T-cell (primary cell): ENCODE data around the gene CEP350. TPM values are rescaled to one million over a fixed set of nuclear protein-coding genes. Genes with fewer than 3 reads are reported as not detected.

ENCODE experiments used
- ATAC-seq, 4 experiments: fragments of 200-7000 bp in 3 of 4; fragments of 150-1000 bp in 1 of 4; cut with Tn5 transposase; replicated peaks in 1 of 4; 1 replicate in 3 of 4; 2 replicates in 1 of 4; pipeline ENCODE4 v1.10.0; 2021; ENCODE audit warnings: moderate library complexity in 3 of 4, mild to moderate bottlenecking in 2 of 4, moderate number of reproducible peaks in 1 of 4
- CTCF ChIA-PET, 2 donors: fragments of 300-600 bp; sonication (Branson Sonifier 250); formaldehyde crosslinking; loops; one replicate each; lab custom pipeline; 2022; ENCODE audit warnings: antibody characterized with exemption in 2 of 2; lab: Charles Lee
- POLR2A ChIA-PET, 2 donors: fragments of 300-600 bp; sonication (Branson Sonifier 250); formaldehyde crosslinking; loops; one replicate each; lab custom pipeline; 2022; ENCODE audit warnings: antibody characterized with exemption in 2 of 2; lab: Charles Lee
- DNase-seq, 35 experiments: peaks; one replicate each; pipeline versions ENCODE4 v3.0.0 to v3.0.0-alpha.2; 2013 to 2023
- H3K27ac ChIP-seq: one replicate; pipeline ENCODE4 v1.5.1; 2013; ENCODE audit warnings: low read length
- H3K27me3 ChIP-seq, 2 experiments: replicated peaks in 1 of 2; 1 replicate in 1 of 2; 2 replicates in 1 of 2; pipeline versions ENCODE4 v1.6.1 to v1.7.0; 2013; ENCODE audit warnings: low read length in 1 of 2, mixed read lengths in 1 of 2; ENCODE audit not compliant: control insufficient read depth in 2 of 2, insufficient read depth in 2 of 2; ENCODE audit errors: extremely low read depth in 1 of 2
- H3K36me3 ChIP-seq, 2 donors: 1 replicate in 1 of 2; 2 replicates in 1 of 2; pipeline versions ENCODE4 v1.6.1 to v1.7.0; 2013; ENCODE audit warnings: low read length in 1 of 2; ENCODE audit not compliant: control insufficient read depth in 2 of 2, insufficient read depth in 1 of 2; ENCODE audit errors: extremely low read depth in 1 of 2
- H3K4me1 ChIP-seq, 2 experiments: 1 replicate in 1 of 2; 2 replicates in 1 of 2; pipeline versions ENCODE4 v1.6.1 to v1.7.0; 2013; ENCODE audit warnings: low read length in 2 of 2, mixed read lengths in 1 of 2; ENCODE audit not compliant: insufficient read depth in 2 of 2, control insufficient read depth in 1 of 2; ENCODE audit errors: extremely low read depth in 1 of 2
- H3K4me3 ChIP-seq, 2 donors: 1 replicate in 1 of 2; 2 replicates in 1 of 2; pipeline versions ENCODE4 v1.5.1 to v1.7.0; 2013; ENCODE audit warnings: mild to moderate bottlenecking in 2 of 2, low read length in 1 of 2, moderate library complexity in 1 of 2; ENCODE audit not compliant: control insufficient read depth in 1 of 2; ENCODE audit errors: extremely low read depth in 1 of 2
- H3K9me3 ChIP-seq: 2 replicates; pipeline ENCODE4 v1.7.0; 2013
- H3K27ac Mint-ChIP-seq, 2 donors: one replicate each; pipeline ENCODE4 v1.8.0; 2020 to 2021; ENCODE audit warnings: mild to moderate bottlenecking in 2 of 2, mixed read lengths in 2 of 2
- H3K27me3 Mint-ChIP-seq, 2 donors: one replicate each; pipeline ENCODE4 v1.8.0; 2021 to 2022; ENCODE audit warnings: mixed read lengths in 2 of 2
- H3K36me3 Mint-ChIP-seq: one replicate; pipeline ENCODE4 v1.8.0; 2021; ENCODE audit warnings: mixed read lengths
- H3K4me1 Mint-ChIP-seq, 3 donors: one replicate each; pipeline ENCODE4 v1.8.0; 2020 to 2022; ENCODE audit warnings: mixed read lengths in 3 of 3, mild to moderate bottlenecking in 1 of 3
- H3K4me3 Mint-ChIP-seq, 3 donors: one replicate each; pipeline ENCODE4 v1.8.0; 2020 to 2022; ENCODE audit warnings: mild to moderate bottlenecking in 3 of 3, mixed read lengths in 3 of 3, moderate library complexity in 3 of 3
- H3K9me3 Mint-ChIP-seq, 3 donors: one replicate each; pipeline ENCODE4 v1.8.0; 2020 to 2022; ENCODE audit warnings: mixed read lengths in 3 of 3
- WGBS: methylation state at CpG from one replicate; pipeline ENCODE4 v1.1.5; 2013; ENCODE audit warnings: missing lambda C conversion rate; ENCODE audit not compliant: insufficient coverage; 5-methylcytosine and 5-hydroxymethylcytosine counted together
- total RNA-seq, 35 experiments: library from RNA in 6 of 35; stranded (reverse) in 6 of 35; fragments of 120-200 nt in 1 of 35; gene quantifications; one replicate each; pipeline versions ENCODE4 v1.2.1 to v1.2.4 and lab custom pipeline; 2013 to 2026

The CEP350 gene
- total RNA-seq, 5 donors from 2014 or later (not counting 1 experiment from before 2014, with no cell fraction given) = 62.1 to 81.3 (median 72.3) TPM

GRCh38 chr1:179921981-179922872 is 32.4 kb upstream of the CEP350 start:
- H3K4me1 ChIP-seq = no peaks in the 10 kb centered on the region
- Mint-ChIP-seq H3K9me3 (no peaks in the 10 kb centered on the region), H3K4me1 (peaks cover 0 to 10% (median 0%) of the 10 kb centered on the region in 3 donors), H3K27ac (peak overlapping the region in 1 of 2 donors; percentile 74), H3K27me3 (no peaks in the 10 kb centered on the region), H3K4me3 (no peak overlapping the region), H3K36me3 (peaks cover 39% of the 10 kb centered on the region)
- no peak overlapping the region for H3K27ac ChIP-seq
- ChIA-PET POLR2A (interaction anchor here (0.6 to 1.9 kb wide), 3 partner anchors 32 to 130 kb away, joined by 3 to 5 read pairs (median 5); partner anchors contain the start of genes CEP350 (in 1 of the 2) and TOR1AIP1 (in 1 of the 2)), CTCF (no interaction called here)
- no peak overlapping the region for H3K4me3 ChIP-seq
- no peaks in the 10 kb centered on the region for H3K9me3 ChIP-seq
- DNase-seq = no peak
- H3K36me3 ChIP-seq = peaks cover 5 to 40% of the 10 kb centered on the region in 2 donors
- 100% methylated on average over 1 of the region's 8 CpGs for WGBS
- no peaks in the 10 kb centered on the region for H3K27me3 ChIP-seq
- ATAC-seq = no peak

- Histone ChIP-seq H3K36me3 (peaks cover 5 to 32% of the 10 kb centered on the region in 2 donors), H3K4me3 (no peak overlapping the region), H3K27ac (no peak overlapping the region), H3K4me1 (no peaks in the 10 kb centered on the region), H3K9me3 (no peaks in the 10 kb centered on the region), H3K27me3 (no peaks in the 10 kb centered on the region)
- DNase-seq = no peak
- H3K4me1 Mint-ChIP-seq = peaks cover 0 to 6% (median 0%) of the 10 kb centered on the region in 3 donors
- ChIA-PET CTCF (interaction anchor here (0.7 to 1.1 kb wide), 2 partner anchors 8 to 14 kb away, joined by 3 read pairs; no protein-coding TSS in a partner anchor), POLR2A (interaction anchor here in 1 of 2 donors (1.9 kb wide), 1 partner anchor 31 kb away, joined by 5 read pairs; the partner anchor contains the start of gene CEP350)
- no peak for ATAC-seq
- peaks cover 31% of the 10 kb centered on the region for H3K36me3 Mint-ChIP-seq
- no peaks in the 10 kb centered on the region for H3K27me3 Mint-ChIP-seq
- H3K4me3 Mint-ChIP-seq = no peak overlapping the region
- H3K27ac Mint-ChIP-seq = no peak overlapping the region
- H3K9me3 Mint-ChIP-seq = no peaks in the 10 kb centered on the region
Measured at GRCh38 chr1:179923029-179923428, 31.6 kb upstream of the CEP350 start.

GRCh38 chr1:179924268-179924667 is 30.3 kb upstream of the CEP350 start:
- DNase-seq = no peak
- Mint-ChIP-seq H3K27me3 (no peaks in the 10 kb centered on the region), H3K4me3 (no peak overlapping the region), H3K36me3 (peaks cover 20% of the 10 kb centered on the region), H3K9me3 (no peaks in the 10 kb centered on the region), H3K27ac (no peak overlapping the region), H3K4me1 (no peaks in the 10 kb centered on the region)
- Histone ChIP-seq H3K4me3 (no peak overlapping the region), H3K27me3 (no peaks in the 10 kb centered on the region), H3K4me1 (no peaks in the 10 kb centered on the region), H3K36me3 (peaks cover 0 to 20% of the 10 kb centered on the region in 2 donors), H3K9me3 (no peaks in the 10 kb centered on the region), H3K27ac (no peak overlapping the region)
- POLR2A ChIA-PET = interaction anchor here in 1 of 2 donors (1.1 kb wide), 1 partner anchor 54 kb away, joined by 4 read pairs; no protein-coding TSS in a partner anchor
- CTCF ChIA-PET = interaction anchor here in 1 of 2 donors (1.1 kb wide), 2 partner anchors 9 to 13 kb away, joined by 3 read pairs; no protein-coding TSS in a partner anchor
- ATAC-seq = no peak
- WGBS = no CpG with 5 or more reads among the region's 1 CpG

DNA sequence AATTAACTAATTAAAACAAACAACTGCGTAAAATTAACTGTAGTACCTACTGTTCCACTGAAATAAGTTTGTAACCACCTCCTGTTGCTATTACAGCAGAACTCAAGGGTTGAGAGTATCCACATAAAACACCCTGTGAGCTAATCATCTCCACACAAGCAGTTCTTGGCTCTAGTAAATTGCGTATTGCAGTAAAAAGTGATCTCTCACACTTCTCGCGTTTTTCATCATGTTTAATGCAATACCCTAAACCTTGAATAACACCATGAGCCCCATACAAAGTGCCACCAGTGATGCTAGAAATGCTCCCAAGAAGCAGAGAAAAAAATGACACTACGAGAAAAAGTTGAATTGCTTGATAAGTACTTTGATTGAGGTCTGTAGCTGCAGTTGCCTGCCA is 29.3 kb upstream of the CEP350 start:
- ChIA-PET CTCF (interaction anchor here in 1 of 2 donors (1.0 to 1.1 kb wide), 2 partner anchors 9 to 14 kb away, joined by 3 to 6 read pairs; no protein-coding TSS in a partner anchor), POLR2A (interaction anchor here in 1 of 2 donors (0.6 kb wide), 1 partner anchor 59 kb away, joined by 3 read pairs; no protein-coding TSS in a partner anchor)
- no peak overlapping the region for H3K27ac ChIP-seq

DNA sequence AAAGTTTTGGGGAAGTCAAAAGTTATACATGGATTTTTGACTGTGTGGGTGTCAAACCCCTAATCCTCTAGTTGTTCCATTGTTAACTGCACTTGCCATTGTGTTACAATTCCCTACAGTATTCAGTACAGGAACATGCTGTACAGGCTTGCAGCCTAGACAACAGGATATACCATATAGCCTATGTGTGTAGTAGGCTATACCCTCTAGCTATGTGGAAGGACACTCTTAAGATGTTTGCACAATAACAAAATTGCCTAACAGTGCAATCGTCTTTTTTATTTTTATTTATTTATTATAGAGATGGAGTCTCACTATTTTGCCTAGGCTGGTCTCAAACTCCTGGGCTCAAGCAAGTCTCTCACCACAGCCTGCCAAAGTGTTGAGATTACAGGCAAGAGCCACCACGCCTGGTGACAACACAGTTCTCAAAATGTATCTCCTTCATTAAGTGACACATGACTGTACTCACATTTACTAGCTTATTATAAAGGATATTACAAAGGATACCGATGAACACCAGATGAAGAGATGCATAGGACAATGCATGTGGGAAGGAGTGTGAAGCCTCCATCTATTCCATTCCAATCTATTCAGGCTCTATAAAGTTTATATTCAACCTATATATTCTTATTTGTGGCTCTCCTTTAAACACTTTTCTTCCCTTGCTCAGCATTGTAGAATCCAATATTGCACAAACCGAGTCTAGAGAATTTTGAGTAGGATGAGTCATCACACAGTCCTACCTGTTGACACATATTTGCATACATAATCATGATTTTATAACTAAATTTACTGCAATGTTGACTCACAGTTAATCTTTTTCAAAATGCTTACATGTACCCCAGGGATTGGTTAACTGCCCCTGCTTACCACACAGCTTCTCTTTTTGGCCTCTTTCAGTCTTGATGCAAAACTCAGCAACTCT is 28.4 kb upstream of the CEP350 start:
- Histone ChIP-seq H3K36me3 (peaks cover 0 to 11% of the 10 kb centered on the region in 2 donors), H3K4me3 (no peak overlapping the region), H3K27ac (no peak overlapping the region), H3K9me3 (no peaks in the 10 kb centered on the region), H3K27me3 (no peaks in the 10 kb centered on the region), H3K4me1 (no peaks in the 10 kb centered on the region)
- ChIA-PET POLR2A (no interaction called here), CTCF (interaction anchor here in 1 of 2 donors (1.0 kb wide), 1 partner anchor 10 kb away, joined by 6 read pairs; no protein-coding TSS in a partner anchor)
- Mint-ChIP-seq H3K36me3 (peaks cover 11% of the 10 kb centered on the region), H3K9me3 (no peaks in the 10 kb centered on the region), H3K27ac (no peak overlapping the region), H3K27me3 (no peaks in the 10 kb centered on the region), H3K4me1 (no peaks in the 10 kb centered on the region), H3K4me3 (no peak overlapping the region)
- no CpG with 5 or more reads among the region's 4 CpGs for WGBS
- ATAC-seq (no peak), DNase-seq (no peak)

More for the DNA sequence above, 29.3 kb upstream of the CEP350 start:
- no peaks in the 10 kb centered on the region for H3K27me3 Mint-ChIP-seq
- no peak overlapping the region for H3K4me3 ChIP-seq
- no peak overlapping the region for H3K27ac Mint-ChIP-seq
- no peaks in the 10 kb centered on the region for H3K9me3 Mint-ChIP-seq
- DNase-seq = no peak
- H3K4me3 Mint-ChIP-seq = no peak overlapping the region
- H3K36me3 ChIP-seq = peaks cover 0 to 15% of the 10 kb centered on the region in 2 donors
- 100% methylated on average over 2 of the region's 5 CpGs for WGBS
- H3K27me3 ChIP-seq = no peaks in the 10 kb centered on the region
- H3K4me1 ChIP-seq = no peaks in the 10 kb centered on the region
- no peak for ATAC-seq
- H3K9me3 ChIP-seq = no peaks in the 10 kb centered on the region
- no peaks in the 10 kb centered on the region for H3K4me1 Mint-ChIP-seq
- H3K36me3 Mint-ChIP-seq = peaks cover 14% of the 10 kb centered on the region
